ES-I3 (cell line): ENCODE data around the gene FBXO11.
A peak's percentile ranks its signal among the peaks of the same experiment; 100 is the strongest.
"Not testable (repeated sequence)": the region's sequence is repeated elsewhere in the genome, so short reads cannot be mapped to it uniquely, and the experiment has no call there.

Experiments
- H3K36me3 ChIP-seq: 2 replicates; pipeline ENCODE4 v1.6.1; 2013; ENCODE audit warnings: mild to moderate bottlenecking, low read length, control low read depth, moderate library complexity; ENCODE audit not compliant: insufficient read depth
- H3K4me1 ChIP-seq: 2 replicates; pipeline ENCODE4 v1.6.1; 2013; ENCODE audit warnings: mild to moderate bottlenecking, control low read depth, low read length; ENCODE audit not compliant: insufficient read depth
- H3K9ac ChIP-seq: 2 replicates; pipeline ENCODE4 v1.6.1; 2013; ENCODE audit warnings: low read depth, mild to moderate bottlenecking, low read length, moderate library complexity
- H3K9me3 ChIP-seq: 2 replicates; pipeline ENCODE4 v1.6.1; 2013; ENCODE audit warnings: mild to moderate bottlenecking, low read length, moderate library complexity; ENCODE audit not compliant: control insufficient read depth, insufficient read depth

The FBXO11 gene

DNA sequence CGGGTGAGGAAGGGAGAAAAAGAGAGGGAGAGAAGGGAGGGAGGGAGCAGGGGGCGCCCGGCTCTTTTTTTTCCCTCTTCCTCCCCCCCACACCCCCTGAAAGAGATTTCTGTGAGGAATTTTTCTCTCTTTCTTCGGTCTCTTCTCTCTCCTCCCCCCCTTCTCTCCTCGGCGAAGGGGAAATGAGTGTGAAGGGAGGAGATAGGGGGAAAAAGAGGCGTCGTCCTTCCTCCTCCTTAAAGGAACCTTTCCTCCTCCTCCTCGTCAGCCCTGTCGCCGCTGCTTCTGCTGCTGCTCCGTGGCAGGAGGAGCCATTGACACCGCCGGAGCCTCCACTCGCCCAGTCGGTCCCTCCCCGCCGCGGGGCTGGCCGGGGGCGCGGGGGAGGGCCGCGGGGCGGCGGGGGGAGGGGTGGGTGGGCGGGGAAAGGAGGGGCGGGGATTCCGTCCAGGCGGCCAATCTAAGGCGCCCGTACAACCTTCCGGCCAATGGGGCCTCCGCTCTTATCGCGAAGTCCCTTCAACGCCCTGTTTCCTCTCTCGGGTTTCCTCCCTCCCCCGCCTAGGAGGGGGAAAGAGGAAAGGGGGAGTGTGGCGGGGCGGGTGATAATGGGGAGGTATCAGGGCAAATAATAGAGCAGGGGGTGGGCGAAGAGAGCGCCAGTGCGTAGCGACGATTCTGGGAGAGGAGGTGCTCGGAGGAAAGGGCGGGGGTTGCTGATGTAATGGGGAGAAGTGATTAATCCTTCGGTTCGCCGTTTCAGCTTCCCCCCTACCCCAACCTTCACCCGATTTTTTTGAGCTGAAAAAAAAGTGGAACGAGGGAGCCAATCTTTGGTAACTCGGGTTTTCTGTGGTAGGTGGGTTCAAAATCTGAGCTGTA lies at the start of gene FBXO11:
Gene FBXO11, minus strand, starts transcription at position 342 of the 882 bp plus-strand sequence. CDS start 778 bp downstream, outside the sequence.
- Histone ChIP-seq H3K36me3 (no peaks in the 10 kb centered on the region; the same call in 1 of the 2 replicates), H3K9ac (peak within 1 kb of the TSS; percentile 93), H3K4me1 (no peaks in the 10 kb centered on the region), H3K9me3 (no peaks in the 10 kb centered on the region)

DNA sequence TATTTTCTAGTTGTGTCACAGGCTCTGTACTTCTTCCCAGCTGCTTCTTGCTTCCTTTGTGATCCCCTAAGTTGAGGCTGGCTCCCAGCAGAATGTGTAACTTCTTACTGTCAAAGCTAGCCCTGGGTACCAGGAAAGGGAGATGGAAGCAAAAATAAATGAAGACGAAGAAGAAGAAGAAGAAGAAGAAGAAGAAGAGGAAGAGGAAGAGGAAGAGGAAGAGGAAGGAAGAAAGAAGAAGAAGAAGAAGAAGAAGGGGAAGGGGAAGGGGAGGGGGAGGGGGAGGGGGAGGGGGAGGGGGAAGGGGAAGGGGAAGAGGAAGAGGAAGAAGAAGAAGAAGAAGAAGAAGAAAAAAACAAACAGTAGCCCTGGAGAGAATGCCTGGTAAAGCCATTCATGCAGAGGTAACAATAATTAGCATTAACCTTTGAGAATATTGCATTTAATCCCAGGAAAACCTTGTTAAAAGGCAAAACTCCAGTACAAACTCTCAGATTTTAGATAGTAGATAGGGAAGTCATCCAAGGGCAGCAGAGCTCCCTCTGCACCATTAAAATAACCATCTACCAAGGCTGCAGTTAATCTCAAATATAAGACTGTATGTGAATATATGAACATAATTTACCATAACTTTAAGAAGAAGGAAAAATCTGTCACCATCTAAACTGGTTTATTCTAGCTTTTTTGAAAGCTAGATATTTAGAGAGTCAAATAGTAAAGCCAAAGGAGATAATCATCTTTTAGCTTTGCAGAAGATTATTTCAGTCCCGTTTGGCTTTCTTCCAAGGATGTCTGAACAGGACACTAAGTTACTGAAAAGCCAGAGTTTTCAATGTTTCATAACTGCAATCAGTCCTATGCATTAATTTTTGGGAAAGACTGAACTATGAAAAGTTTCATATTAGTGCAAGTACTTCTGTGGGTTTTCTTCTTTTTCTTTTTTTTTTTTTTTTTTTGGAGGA lies 44.3 kb upstream of the FBXO11 start:
- H3K36me3 ChIP-seq = no peaks in the 10 kb centered on the region
- H3K9me3 ChIP-seq = no peaks in the 10 kb centered on the region
- H3K9ac ChIP-seq = no peak overlapping the region
- no peaks in the 10 kb centered on the region for H3K4me1 ChIP-seq

DNA sequence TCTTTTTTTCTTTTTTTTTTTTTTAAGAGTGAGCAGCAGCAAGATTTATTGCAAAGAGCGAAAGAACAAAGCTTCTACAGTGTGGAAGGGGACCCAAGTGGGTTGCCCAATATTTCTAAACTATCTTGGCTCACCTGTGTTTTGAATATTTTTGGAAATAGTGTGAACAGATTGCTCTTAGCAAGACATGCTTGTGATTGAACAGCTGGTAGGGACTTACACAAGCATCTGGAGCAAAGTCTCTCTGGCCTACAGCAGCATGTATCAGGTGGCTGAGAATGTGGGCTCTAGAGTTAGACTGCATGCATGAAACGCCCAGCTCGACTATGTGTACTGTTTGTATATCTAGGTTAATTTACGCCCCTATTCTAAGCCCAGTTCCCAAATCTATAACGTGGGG lies 40.3 kb upstream of the FBXO11 start:
- no peaks in the 10 kb centered on the region for H3K4me1 ChIP-seq
- no peak overlapping the region for H3K9ac ChIP-seq
- no peaks in the 10 kb centered on the region for H3K36me3 ChIP-seq
- H3K9me3 ChIP-seq = no peaks in the 10 kb centered on the region

DNA sequence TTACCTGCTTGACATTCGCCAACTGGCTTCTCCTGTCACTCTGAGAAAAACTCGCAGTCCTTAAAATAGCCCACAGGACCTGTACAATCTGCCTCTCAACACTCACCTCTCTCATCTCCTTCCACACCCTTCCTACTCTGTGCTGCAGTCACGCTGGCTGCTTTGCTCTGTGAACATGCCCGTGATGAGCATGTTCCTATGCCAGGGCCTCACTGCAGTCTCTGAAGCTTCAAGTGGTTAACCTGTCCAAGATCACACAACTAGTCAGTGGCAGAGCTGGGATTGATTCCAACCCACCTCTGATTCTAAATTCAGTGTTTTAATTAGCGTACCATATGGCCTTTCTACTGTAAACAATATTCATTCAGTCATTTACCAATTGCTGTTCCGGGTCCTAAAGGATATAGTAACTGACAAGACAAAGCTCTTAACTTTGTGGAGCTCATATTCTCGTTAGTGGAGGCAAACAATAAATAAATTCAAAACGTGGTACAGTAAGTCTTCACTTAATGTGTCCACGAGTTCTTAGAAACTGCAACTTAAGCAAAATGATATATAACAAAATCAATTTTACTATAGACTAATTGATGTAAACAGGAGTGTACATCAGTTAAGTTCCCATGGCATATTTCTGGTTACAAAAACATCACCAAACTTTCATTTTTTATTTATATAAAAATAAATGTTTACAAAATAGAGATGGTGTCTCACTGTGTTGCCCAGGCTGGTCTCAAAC lies 38.9 kb upstream of the FBXO11 start:
- H3K36me3 ChIP-seq = no peaks in the 10 kb centered on the region
- H3K4me1 ChIP-seq = no peaks in the 10 kb centered on the region
- no peak overlapping the region for H3K9ac ChIP-seq
- no peaks in the 10 kb centered on the region for H3K9me3 ChIP-seq

DNA sequence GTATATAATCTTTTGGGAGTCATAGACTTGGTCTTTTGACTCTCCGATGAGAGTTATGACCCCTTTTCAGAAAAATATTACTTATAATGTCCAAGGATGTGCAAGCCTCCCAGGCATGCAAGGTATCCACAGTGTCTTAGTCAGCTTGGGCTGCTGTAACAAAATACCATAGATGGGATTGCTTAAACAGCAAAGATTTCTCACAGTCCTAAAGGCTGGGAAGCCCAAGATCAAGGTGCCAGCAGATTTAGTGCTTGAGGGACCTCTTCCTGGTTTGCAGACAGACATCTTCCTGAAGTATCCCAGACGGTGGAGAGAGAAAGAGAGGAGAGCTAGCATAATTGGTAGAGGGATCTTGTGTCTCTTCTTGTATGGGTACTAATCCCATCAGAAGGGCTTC lies 35.6 kb upstream of the FBXO11 start:
- Histone ChIP-seq H3K9ac (no peak overlapping the region), H3K9me3 (no peaks in the 10 kb centered on the region), H3K4me1 (0 out of 2 replicates have a peak, but pooled peaks cover 5% of the 10 kb centered on the region), H3K36me3 (no peaks in the 10 kb centered on the region)

DNA sequence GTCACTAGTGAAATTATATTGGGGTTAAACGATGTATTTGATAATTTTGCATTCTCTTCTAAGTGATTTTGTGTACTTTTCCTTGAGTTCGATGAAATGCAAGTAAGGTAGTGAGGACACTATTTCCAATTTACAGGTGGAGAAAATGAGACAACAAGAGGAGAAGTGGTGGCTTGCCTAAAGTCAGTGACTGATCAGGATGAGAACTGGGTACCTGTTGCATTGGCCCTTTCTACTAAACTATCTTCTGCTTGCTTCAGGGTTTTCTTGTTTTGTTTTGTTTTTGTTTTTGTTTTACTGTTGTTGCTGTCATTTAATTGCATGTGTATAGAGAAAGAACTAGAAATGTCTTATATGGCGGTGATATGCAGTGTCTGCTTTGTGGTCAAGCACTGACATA lies 31.4 kb upstream of the FBXO11 start:
- H3K9me3 ChIP-seq = no peaks in the 10 kb centered on the region
- no peaks in the 10 kb centered on the region for H3K36me3 ChIP-seq
- no peak overlapping the region for H3K9ac ChIP-seq
- H3K4me1 ChIP-seq = 0 out of 2 replicates have a peak, but pooled peaks cover 5% of the 10 kb centered on the region

DNA sequence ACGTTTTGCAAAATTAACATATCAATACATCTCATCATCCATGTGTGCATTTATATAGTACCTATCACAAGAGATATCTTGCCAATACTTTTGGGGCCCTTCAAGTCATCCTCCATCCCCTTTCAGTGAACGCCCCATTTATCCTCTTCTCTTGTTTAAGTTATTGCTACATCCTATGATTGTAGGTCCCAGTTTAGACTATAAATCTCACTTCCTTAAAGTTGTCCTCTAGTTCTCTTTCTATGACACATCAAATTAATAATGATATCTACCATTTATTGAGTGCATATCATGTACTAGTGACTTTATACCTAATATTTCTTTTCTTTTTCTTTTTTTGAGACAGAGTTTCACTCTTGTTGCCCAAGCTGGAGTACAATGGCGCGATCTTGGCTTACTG lies 28.8 kb upstream of the FBXO11 start:
- H3K9me3 ChIP-seq = no peaks in the 10 kb centered on the region
- H3K4me1 ChIP-seq = 0 out of 2 replicates have a peak, but pooled peaks cover 5% of the 10 kb centered on the region
- no peaks in the 10 kb centered on the region for H3K36me3 ChIP-seq
- no peak overlapping the region for H3K9ac ChIP-seq

DNA sequence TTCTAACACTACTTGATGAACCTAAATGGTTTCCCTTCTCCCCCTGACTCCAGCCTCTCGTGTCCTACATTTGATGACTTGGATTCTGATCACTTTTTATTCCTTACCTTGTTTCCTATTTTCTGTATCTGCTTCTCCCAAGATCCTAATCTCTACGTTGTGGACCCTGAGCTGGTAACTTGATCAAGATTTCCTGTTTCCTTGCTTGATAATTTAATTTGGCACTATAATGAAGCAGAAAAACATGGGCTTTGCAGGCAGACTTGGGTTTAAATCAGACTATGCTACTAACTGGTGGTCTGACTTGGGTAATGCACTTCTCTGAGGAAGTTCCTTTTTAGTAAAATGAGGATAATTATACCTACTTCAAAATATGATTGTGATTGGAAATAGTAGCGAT lies 11.7 kb upstream of the FBXO11 start:
- H3K9me3 ChIP-seq = no peaks in the 10 kb centered on the region; the same call in 1 of the 2 replicates
- no peak overlapping the region for H3K9ac ChIP-seq
- no peaks in the 10 kb centered on the region for H3K4me1 ChIP-seq
- no peaks in the 10 kb centered on the region for H3K36me3 ChIP-seq

DNA sequence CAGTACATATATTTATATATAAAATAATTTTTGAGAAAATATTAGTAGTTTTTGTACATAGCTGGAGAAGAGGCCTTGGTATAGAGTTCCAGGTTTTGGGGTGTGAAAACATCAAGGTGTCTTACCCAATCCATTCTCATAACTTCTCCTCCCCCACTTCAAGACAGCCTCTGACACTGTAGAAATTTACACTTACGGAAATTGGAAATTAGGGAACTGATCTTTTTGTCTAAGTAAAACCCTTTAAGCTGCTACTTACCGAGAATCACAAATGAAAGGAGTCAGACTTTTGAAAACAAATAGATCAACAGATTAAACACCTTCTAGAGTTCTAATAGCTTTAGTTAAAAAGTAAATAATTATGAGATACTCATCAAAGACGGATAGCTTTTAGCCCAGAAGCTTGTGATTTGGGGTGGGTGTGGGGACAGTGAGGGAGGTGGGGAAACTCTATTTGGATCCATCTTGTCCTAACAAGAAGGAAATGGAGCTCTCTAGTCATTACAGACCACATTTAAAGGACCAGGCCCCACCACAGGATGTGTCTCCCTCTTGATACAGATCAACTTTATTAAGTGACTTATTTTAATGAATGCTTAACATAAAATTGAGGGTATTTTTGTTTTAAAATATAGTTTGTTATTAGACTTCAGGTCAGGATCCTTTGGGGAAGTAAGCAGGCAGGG lies 11.1 kb upstream of the FBXO11 start:
- Histone ChIP-seq H3K9ac (no peak overlapping the region), H3K9me3 (no peaks in the 10 kb centered on the region), H3K36me3 (no peaks in the 10 kb centered on the region), H3K4me1 (no peaks in the 10 kb centered on the region)

DNA sequence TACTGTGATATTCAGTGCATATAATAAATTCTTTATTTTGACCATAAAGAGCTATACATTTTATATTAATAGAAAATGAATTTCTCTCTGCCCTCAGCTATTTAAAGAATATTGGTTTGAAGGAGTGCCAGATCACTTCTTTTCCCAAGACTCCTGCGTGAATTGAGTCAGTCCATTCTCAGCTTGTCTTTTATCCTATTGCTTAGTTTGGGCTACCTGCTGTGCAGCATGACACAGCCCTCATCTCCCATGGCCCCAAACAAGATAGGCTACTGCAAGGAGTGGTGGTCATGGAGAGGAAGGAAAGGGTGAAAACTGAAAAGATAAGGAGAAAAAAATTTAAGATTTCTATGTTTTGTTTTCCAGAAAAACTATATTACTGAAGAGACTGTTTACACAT lies 10.1 kb upstream of the FBXO11 start:
- no peak overlapping the region for H3K9ac ChIP-seq
- H3K4me1 ChIP-seq = no peaks in the 10 kb centered on the region
- no peaks in the 10 kb centered on the region for H3K36me3 ChIP-seq
- H3K9me3 ChIP-seq = no peaks in the 10 kb centered on the region

DNA sequence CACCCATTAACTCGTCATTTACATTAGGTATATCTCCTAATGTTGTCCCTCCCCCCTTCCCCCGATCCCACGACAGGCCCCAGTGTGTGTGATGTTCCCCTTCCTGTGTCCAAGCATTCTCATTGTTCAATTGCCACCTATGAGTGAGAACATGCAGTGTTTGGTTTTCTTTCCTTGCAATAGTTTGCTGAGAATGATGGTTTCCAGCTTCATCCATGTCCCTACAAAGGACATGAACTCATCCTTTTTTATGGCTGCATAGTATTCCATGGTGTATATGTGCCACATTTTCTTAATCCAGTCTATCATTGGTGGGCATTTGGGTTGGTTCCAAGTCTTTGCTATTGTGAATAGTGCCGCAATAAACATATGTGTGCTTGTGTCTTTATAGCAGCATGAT lies 4.4 kb upstream of the FBXO11 start:
- H3K9ac ChIP-seq, H3K36me3 ChIP-seq, H3K4me1 ChIP-seq, H3K9me3 ChIP-seq: not testable (repeated sequence)

DNA sequence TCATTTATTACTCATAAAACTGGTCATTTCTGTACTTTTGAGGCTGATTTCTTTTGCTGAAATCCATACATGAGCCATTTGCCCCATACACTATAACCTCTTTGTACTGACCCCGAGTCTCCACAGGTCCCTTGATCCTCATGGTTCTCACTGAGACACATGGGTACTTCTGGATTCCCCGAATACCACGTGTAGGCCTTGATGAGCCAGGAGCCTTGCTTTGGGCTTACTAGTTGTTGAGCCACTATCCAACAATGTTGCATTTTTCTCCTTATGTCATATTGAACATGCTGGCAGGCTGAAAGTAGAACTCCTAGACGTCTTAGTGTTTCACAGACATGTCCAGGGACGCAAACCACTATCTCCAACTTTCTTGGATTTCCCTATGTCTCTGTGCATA lies 2.4 kb upstream of the FBXO11 start:
- no peaks in the 10 kb centered on the region for H3K4me1 ChIP-seq

DNA sequence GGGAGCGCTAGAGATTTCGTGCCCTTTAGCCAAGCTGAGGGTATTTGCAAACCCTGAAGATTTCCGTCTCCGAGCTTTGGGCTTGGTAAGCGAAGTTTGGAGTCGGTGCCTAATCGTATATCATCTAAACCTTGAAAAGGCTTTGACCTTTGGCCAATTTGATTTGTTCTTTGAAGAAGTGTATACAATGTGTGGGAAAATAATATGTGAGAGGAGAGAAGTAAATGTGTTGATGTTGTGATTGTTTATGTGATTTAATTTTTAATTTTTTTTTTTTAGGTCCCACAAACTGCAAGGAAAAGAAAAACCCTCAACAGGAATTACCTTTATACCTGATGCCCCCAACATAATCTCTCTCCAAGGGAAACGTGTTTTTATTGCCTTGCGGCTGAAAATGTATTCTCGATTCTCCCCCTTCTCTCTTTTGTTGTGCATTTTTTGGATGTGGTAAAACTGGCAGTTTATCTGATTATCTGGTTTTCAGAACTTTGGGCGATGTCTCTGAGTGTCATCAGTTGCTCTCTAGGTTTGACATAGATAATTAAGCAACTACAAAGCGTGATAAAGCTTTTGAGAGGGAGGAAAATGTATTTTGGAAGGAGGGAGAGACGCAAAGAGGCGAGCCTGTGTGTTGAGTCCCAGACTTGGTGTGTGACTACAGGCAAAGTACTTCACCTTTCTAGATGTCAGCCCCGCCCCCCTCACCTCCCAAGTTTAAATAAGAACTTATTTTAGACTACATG lies 912 bp upstream of the FBXO11 start:
- Histone ChIP-seq H3K9ac (peak overlapping the region; percentile 67), H3K36me3 (no peaks in the 10 kb centered on the region; the same call in 1 of the 2 replicates), H3K9me3 (no peaks in the 10 kb centered on the region), H3K4me1 (no peaks in the 10 kb centered on the region)

More for the DNA sequence above, 2.4 kb upstream of the FBXO11 start:
- H3K9me3 ChIP-seq = no peaks in the 10 kb centered on the region
- H3K9ac ChIP-seq = no peak overlapping the region
- no peaks in the 10 kb centered on the region; the same call in 1 of the 2 replicates for H3K36me3 ChIP-seq
